ENCODE data around the gene CREB1.
A peak's percentile ranks its signal among the peaks of the same experiment; 100 is the strongest.
"Not testable (repeated sequence)": the region's sequence is repeated elsewhere in the genome, so short reads cannot be mapped to it uniquely, and the experiment has no call there.

CREB1 gene

DNA sequence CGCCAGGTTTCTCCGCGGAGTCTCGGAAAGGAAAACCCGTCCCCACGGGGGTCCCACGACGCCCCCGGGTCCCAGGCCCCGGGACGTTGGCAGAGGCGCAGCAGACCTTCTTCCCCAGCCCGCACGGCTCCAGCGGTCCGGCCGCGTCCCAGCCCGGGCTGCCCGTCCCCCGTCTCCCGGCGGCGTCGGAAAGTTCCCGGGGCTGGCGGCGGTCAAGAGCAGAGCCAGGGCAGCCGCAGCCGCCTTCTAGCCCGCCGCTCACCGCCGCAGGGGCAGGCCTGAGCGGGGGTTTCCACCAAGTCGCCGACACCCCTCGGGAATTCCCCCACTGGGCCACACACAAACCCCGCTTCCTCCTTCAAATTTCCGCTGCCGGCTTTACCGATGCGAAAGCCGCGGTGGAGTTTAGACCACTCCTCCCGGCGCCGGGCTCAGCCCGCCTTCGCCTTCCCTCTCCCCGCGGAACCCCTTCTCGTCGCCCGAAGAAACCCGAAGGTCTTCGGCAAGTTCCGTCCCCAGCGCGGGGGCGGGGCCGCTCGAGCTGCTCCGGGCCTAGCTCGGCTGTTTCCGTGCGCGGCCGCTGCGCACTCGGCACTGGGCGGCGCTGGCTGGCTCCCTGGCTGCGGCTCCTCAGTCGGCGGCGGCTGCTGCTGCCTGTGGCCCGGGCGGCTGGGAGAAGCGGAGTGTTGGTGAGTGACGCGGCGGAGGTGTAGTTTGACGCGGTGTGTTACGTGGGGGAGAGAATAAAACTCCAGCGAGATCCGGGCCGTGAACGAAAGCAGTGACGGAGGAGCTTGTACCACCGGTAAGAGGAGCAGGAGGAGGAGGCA is at the start of gene CREB1:
Gene CREB1 (plus strand): TSS at position 633 of the 830 bp plus-strand sequence. CDS start 25,674 bp downstream, outside the sequence.
- peak; percentile 99 for DNase-seq (ENCODE audit: low read depth)

GRCh38 chr2:207480521-207481040 is 49.2 kb upstream of the CREB1 start:
- DNase-seq (ENCODE audit: low read depth), result no peak

GRCh38 chr2:207481924-207482323 is 47.8 kb upstream of the CREB1 start:
- no peak for DNase-seq (ENCODE audit: low read depth)

DNA sequence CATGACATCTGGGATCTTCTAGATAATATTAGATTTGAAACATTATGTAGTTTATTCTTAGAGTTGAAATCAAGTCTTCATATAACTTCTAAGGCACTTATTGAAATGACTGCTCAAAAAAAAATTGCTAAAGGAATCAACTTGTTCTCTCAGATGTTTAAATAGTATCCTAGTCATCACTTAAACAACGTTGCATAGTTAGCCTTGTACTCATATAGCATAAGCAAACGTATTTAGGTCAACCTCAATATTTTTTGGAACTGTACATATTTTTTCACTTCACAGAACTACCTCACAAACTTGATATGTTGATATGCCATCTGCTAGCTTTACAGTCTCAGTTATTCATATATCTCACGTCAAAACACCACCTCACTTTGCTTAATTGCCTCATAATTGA is 47.1 kb upstream of the CREB1 start:
- DNase-seq (ENCODE audit: low read depth), result peak; percentile 39

DNA sequence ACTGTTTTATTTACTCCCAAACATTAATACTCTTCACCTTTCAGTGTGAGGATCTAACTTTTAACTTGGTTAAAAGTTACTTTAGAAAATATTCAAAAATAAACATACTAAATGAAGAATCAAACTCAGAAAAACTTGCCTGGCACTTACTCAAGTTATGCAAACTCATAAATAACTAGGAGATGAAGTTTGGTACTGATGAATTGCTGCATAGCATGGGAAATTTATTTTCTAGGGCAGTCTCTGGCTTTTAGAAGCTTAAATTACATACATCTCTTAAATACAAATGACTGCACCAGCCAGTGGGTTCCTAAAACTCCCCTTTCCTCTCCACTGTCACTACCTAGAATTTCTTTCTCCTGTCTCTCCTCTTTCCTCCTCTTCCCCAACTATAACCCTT is 46.7 kb upstream of the CREB1 start:
- peak; percentile 31 for DNase-seq (ENCODE audit: low read depth)

DNA sequence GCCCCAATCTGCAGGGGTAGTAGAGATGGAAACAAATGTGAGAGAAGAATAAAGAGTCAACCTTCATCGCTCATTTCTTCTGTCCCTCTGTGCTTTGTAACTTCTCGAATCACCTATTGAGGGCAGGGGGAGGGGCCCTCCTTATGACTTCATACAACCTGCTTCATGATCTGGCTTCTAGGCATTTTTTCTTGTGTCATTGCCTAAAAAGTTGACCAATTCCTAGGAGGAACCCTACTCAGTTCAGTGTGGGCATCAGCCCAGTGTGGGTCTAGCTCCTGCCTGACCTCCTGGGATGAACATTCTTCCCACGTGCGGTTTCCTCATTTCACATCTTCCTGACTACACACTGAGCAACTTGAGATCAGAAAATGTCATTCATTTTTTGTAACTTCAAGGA is 46.3 kb upstream of the CREB1 start:
- peak; percentile 44 for DNase-seq (ENCODE audit: low read depth)

DNA sequence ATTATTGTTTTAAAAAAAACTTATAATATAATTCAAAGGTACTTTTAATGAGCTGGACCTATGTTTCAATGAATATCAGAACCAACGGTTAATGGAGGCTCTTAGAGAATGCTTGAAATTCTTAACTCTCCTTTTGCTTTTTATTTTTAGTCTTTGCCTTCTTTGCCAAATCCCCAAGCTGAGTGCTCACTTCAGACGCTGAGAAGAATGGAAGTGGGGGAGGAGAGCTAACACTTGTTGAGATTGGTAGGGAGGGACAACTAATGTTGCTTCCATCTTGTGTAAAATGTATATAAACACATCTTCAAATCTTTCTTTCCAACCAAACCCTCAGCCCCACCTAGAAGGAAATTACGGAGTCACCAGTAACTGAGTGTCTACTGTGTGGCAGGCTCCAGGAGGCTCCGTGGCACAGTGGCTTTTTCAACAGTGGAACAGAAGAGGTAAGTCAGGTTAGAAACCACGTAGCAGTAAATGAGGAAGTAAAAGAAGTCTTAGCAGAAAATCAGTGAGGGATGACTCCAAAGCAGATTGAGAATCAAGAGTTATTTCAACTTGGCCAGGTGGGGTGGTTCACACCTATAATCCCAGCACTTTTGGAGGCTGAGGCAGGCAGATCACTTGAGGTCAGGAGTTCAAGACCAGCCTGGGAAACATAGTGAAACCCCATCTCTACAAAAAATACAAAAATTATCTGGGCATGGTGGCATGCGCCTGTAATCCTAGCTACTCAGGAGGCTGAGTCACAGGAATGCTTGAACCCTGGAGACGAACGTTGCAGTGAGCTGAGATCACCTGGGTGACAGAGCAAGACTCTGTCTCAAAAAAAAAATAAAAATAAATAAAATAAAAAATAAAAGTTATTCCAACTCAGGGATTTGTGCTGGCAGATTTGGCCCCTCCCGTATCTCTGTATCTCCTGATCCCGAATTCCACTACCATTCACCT is 45.0 kb upstream of the CREB1 start:
- peak; percentile 29 for DNase-seq (ENCODE audit: low read depth)

DNA sequence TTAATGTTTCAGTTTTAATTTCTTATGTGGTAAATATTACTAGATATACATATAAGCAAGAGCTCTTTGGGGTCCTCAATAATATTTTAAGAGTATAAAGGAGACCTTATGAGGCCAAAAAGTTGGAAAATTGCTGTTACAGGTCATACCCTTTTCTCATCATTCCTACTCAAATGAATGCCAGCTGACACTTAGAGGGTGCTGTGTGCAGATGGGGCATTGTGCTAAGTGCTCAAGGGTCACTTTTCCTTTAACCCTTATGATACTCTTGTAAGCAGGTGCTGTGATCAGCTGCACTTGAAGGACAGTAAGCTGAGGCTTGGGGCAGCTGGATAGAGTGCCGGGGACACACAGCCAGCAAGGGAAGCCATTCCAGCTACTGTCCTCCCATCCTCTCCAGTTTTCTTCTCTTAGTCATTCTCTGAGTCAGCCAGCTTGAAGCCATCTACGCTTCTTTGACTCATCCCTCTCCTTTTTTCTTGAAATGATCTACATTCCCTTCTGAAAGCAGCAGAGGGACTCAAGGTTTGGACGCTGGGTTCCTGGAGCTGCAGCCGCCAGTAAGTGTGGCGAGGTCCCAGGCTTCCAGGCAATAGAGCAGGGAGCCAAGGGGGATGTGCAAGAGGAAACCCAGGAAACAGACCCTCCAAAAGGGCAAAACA is 42.0 kb upstream of the CREB1 start:
- DNase-seq (ENCODE audit: low read depth), result peak; percentile 97

GRCh38 chr2:207489251-207489650 is 40.5 kb upstream of the CREB1 start:
- DNase-seq (ENCODE audit: low read depth), result no peak

GRCh38 chr2:207490441-207490840 is 39.3 kb upstream of the CREB1 start:
- DNase-seq (ENCODE audit: low read depth), result peak; percentile 72

- DNase-seq (ENCODE audit: low read depth), result peak; percentile 92
Observed at GRCh38 chr2:207491086-207491485, 38.7 kb upstream of the CREB1 start.

DNA sequence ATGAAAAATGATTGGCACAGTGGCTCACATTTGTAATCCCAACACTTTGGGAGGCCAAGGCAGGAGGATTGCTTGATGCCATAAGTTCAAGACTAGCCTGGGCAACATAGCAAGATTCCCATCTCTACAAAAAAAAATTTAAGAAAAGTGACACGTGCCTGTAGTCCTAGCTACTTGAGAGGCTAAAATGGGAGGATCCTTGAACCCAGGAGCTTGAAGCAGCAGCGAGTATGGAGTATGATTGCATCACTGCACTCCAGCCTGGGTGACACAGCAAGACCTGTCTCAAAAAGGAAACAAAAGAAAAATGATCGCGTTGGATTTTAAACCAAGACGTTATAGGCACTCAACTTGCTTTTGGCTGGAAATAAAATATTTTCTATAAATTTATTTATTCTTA is 37.8 kb upstream of the CREB1 start:
- no peak for DNase-seq (ENCODE audit: low read depth)

GRCh38 chr2:207492461-207492860 is 37.3 kb upstream of the CREB1 start:
- no peak for DNase-seq (ENCODE audit: low read depth)

DNA sequence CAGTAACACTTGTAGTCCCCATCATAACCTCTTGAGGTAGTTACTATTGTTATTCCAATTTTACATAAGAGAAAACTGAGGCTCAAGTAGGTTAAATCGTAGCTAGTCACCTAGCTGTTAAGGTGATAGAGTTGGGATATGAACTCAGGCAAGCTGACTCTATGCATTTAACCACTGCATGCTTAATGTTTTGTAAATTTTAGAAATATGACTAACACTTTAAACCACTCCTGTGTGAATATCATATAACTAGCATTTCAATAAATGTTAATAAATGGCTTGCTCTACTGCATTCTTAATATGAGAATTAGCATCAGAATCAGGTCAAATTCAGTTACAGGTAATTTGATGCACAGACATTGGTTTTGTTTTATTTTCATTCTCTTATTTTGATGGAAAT is 35.6 kb upstream of the CREB1 start:
- no peak for DNase-seq (ENCODE audit: low read depth)

DNA sequence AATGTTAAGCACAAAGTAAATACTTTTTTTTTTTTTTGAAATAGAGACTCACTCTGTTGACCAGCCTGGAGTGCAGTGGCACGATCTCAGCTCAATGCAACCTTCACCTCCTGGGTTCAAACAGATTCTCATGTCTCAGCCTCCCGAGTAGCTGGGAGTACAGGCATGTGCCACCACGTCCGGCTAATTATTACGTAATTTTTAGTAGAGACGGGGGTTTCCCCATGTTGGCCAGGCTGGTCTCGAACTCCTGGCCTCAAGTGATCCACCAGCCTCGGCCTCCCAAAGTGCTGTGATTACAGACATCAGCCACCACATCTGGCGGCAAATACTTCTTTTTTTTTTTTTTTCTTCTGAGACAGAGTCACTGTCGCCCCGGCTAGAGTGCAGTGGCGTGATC is 32.8 kb upstream of the CREB1 start:
- DNase-seq (ENCODE audit: low read depth), result not testable (repeated sequence)

DNA sequence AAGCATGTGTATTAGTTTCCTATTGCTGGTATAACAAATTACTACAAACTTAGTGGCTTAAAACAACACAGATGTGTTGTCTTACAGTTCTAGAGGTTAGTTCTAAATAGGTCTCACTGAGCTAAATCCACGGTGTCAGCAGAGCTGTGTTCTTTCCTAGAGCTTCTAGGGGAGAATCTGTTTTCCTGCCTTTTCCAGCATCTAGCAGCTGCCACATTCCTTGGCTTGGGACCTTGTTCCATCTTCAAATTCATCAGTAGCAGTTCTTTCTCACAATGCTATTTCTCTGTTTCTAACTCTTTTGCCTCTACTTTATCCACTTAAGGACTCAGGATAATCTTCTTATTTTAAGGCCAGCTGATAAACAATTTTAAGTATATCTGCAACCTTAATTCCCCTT is 32.2 kb upstream of the CREB1 start:
- no peak for DNase-seq (ENCODE audit: low read depth)

DNA sequence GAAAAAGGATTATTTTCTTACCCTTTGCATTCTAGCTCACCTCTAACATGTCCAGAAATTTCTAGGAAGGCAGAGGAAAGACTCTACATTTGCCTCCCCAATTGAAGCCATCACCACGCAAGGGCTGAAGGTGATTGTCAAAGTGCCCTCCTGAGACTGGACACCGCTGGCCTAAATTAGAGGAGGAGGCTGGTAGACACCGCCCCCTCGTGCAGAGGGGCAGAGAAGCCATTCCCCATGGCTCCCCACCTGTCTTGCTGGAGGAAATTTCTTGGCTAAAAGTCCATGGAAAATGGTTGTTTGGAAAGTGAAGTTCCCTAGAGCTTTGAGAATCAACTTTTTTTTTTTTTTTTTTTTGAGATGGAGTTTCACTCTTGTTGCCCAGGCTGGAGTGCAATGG is 31.3 kb upstream of the CREB1 start:
- no peak for DNase-seq (ENCODE audit: low read depth)

DNA sequence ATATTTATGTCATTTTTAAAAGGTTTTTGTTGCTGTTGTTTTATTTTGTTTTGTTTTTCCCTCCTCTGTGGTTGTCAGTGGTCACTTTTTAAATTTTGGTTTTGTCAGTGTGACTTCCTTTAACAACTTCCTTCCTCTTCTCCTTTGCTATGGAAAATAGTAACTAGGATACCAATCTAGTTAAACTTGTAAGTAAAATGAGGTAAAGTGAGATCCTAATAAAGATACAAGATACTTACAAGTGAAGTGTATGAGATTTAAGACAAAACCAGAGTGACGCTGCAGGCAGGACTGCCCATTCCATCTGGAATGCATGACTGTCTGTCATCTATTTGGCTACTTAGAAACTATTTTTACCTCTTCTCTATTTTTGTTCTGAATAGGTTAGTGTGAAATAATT is 30.6 kb upstream of the CREB1 start:
- peak; percentile 76 for DNase-seq (ENCODE audit: low read depth)

DNA sequence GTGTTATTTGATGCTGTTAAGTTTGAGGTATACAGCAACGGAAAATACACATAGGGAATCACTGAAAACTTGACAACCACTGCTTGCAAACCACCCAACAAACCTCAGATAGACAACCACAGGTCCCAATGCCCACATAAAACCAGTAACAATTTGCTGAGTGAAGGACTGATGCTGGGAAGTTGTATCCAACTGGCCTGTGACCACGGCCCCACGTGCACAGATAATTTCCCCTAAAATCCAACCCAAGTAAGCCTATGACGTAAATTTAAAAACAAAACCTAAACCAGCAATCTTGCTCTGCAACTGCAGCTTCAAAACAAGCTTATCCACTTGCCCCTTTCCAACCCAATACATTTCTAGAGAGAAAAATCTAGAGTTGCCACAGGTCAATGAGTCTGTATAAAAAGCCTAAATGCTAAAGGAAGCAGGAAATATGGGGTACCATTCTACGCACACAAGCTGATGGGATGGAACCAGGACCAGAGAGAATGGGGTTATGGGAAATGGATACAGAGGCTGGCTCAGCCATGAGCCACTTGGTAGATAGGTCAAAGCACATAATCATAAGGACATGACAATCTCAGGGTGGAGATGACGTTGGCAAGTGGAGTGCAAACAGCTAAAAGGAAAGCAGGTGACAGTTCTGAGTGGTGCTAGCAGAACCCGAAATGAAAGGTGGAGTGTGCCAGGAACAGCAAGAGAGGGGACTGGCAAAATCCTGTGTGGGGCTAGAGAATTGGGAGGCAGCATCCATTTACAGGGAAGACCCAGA is 27.8 kb upstream of the CREB1 start:
- no peak for DNase-seq (ENCODE audit: low read depth)

- no peak for DNase-seq (ENCODE audit: low read depth)
Observed at GRCh38 chr2:207502577-207503198, 27.1 kb upstream of the CREB1 start.

DNA sequence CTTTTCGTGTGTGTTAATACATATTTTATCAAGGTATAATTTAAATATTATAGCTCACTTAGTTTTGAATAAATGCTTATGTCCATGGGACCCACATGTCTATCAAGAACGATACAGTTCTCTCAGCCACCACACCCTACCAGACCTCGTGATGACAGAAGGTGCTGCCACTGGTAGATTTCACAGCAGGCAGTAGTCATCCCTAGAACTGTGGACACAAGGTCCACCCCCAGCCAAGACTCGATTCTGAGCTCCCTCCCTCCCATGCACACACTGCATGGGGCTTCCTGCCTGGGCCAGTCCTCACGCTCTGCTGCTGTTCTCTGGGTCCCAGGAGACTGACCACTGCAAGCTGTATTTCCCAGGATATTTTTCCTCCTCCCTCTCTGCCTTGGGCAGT is 26.5 kb upstream of the CREB1 start:
- peak; percentile 59 for DNase-seq (ENCODE audit: low read depth)
